HUES48 (cell line): Measurements from ENCODE around the gene ASZ1.

Experiments
- H3K27ac ChIP-seq: one replicate; pipeline ENCODE4 v1.7.0; 2013; ENCODE audit warnings: low read depth, low read length, inconsistent platforms
- H3K27me3 ChIP-seq: 2 replicates; pipeline ENCODE4 v1.6.1; 2013; ENCODE audit warnings: mild to moderate bottlenecking, low read length; ENCODE audit not compliant: control insufficient read depth, insufficient read depth
- H3K36me3 ChIP-seq: 2 replicates; pipeline ENCODE4 v1.6.1; 2013; ENCODE audit warnings: low read length; ENCODE audit not compliant: control insufficient read depth, insufficient read depth
- H3K4me1 ChIP-seq: 2 replicates; pipeline ENCODE4 v1.6.1; 2013; ENCODE audit warnings: mild to moderate bottlenecking, low read length; ENCODE audit not compliant: control insufficient read depth, insufficient read depth
- H3K4me3 ChIP-seq: 2 replicates; pipeline ENCODE4 v1.5.1; 2013; ENCODE audit warnings: mild to moderate bottlenecking, low read depth, low read length
- H3K9ac ChIP-seq: 2 replicates; pipeline ENCODE4 v1.6.1; 2013; ENCODE audit warnings: mild to moderate bottlenecking, low read depth, low read length, moderate library complexity
- H3K9me3 ChIP-seq: 2 replicates; pipeline ENCODE4 v1.6.1; 2013; ENCODE audit warnings: low read length; ENCODE audit not compliant: control insufficient read depth, insufficient read depth

The ASZ1 gene

DNA sequence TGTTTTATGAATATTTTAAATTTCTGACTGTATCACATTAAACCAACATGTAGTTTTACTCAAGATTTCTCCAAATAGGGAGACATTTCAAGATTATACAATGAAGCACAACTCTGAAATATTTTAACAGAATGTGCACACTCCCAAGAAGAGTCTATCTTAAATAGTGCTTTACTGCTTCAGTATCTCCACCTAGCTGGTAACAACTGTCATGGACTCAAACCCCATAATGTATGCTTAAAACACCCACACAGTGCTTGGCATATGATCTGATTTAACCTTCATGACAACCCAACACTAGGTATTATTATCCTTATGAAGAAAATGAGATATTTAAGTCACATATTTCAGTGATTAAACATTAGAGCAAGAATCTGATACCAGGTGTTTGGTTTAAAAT is 45.9 kb downstream of the ASZ1 start:
- Histone ChIP-seq H3K9ac (no peak overlapping the region), H3K9me3 (no peaks in the 10 kb centered on the region), H3K4me3 (no peak overlapping the region), H3K4me1 (no peaks in the 10 kb centered on the region), H3K27me3 (no peaks in the 10 kb centered on the region), H3K36me3 (no peaks in the 10 kb centered on the region), H3K27ac (no peak overlapping the region)

DNA sequence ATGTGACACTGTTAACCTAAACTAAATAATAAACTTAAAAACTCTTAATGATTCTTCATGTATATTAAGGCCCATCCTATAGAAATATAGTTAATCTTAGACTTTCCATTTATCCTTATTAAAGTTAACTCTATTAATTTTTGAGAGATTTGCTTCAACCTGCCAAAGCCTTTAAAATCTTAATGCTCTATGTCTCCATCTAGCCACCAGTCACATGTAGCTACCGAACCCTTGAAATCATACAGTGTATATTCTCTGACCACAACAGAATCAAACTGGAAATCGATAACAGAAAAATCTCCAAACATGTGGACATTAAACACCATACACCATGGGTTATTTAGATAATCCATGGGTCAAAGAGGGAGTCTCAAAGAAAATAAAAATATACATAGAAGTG is 51.9 kb downstream of the ASZ1 start:
- no peak overlapping the region for H3K4me3 ChIP-seq
- H3K9me3 ChIP-seq, result no peaks in the 10 kb centered on the region
- no peaks in the 10 kb centered on the region for H3K36me3 ChIP-seq
- no peak overlapping the region for H3K9ac ChIP-seq
- no peak overlapping the region for H3K27ac ChIP-seq
- no peaks in the 10 kb centered on the region for H3K4me1 ChIP-seq
- H3K27me3 ChIP-seq, result no peaks in the 10 kb centered on the region

DNA sequence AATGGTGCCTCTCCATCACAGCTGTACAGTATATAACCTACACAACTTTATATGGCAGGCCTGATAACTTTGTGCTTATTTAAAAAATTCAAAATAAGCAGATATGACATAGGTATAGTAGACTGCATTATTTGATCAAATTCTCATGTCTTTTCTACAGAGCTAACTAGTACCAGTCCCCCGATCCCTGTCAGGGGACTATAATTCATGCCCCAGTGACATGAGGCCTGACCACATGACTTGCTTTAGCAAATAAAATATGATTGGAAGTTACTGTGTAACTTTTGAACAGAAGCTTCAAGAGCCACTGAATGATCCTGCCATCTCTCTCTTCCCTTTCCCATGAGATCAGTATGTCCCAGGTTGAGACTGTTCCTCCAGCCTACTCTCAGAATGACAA is 55.2 kb downstream of the ASZ1 start:
- no peak overlapping the region for H3K27ac ChIP-seq
- H3K36me3 ChIP-seq, result no peaks in the 10 kb centered on the region
- no peaks in the 10 kb centered on the region for H3K4me1 ChIP-seq
- no peaks in the 10 kb centered on the region for H3K27me3 ChIP-seq
- H3K9me3 ChIP-seq, result no peaks in the 10 kb centered on the region
- no peak overlapping the region for H3K9ac ChIP-seq
- no peak overlapping the region for H3K4me3 ChIP-seq

DNA sequence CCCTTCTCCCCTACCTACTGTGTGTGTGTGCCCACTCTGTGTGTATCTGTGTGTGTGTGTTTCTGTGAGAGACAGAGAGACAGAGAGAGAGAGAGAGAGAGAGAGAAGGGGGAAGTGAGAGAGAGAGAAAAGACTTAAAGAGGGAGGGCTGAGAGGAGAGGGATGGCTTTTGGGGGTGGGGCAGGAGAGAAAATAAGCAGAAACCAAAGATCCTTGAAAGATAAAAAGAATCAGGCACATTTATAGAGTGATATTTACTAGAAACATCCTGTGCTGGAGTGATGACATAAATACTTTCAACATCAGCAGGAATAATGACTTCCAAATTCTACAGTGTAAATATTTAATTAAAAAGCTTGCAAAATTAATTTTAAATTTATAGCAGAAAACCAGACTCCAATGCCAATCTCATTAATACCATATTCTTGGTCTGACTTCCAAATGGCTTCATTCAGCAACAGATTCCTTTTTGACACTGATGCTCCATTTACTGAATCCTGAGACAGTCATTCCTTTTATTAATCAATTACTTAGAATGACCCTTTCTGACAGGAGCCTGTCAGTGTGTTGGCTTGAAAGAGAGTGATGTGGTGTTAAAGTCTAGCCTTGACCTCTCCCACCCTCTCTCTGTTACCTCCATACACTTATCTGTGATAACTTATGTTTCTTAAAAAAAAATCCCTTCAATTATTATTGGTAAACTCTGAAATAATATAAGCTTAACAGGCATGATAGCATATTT is 62.8 kb downstream of the ASZ1 start:
- no peaks in the 10 kb centered on the region for H3K9me3 ChIP-seq
- no peaks in the 10 kb centered on the region for H3K27me3 ChIP-seq
- H3K9ac ChIP-seq, result no peak overlapping the region
- H3K36me3 ChIP-seq, result no peaks in the 10 kb centered on the region
- peaks cover 4% of the 10 kb centered on the region; the same call in 1 of the 2 replicates for H3K4me1 ChIP-seq
- H3K4me3 ChIP-seq, result no peak overlapping the region
- no peak overlapping the region for H3K27ac ChIP-seq

DNA sequence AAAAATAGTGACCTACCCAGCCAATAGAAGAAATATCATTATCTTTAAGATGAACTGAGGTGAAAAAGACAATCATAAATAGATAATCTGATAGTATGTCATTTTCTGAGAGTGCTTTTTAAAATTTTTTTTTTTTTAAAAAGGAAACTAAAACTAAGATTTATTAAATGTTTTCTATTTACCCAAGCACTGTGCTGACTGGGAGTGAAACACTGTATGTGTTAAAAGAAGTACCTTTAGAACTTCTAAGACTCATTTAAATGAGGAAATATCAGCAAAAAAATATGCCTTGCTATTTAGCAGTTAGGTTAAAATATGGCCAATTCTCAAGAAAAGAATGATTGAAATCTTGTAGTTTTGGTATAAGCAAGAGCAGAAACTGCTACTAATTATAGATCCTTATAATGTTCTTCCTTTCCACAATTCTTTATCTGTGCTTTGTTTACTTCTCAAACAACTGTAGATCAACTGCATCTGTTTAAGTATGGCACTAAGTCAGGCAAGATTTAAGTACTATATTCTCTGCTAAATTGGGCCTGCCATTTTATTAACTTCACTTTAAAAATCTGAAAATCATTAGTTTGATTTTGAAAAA is 64.9 kb downstream of the ASZ1 start:
- no peaks in the 10 kb centered on the region for H3K9me3 ChIP-seq

DNA sequence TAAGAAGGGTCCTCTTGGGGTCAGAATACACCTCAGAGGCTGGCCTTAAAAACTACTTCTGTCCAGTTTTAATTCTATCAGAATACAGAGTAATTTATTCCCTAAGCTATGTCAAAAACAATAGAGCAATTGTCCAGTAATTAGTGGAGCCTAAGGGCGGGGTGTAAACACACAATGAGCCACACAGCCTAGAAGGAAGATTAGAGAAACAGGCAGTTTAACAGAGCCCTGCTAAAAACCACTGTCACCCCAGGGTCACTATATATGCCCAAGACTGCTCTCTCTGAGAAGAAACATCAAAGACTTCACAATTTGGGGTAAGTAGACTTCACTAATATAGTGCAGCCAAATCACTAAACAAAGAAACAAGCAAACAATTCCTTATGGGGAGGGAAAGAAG is 77.3 kb downstream of the ASZ1 start:
- no peaks in the 10 kb centered on the region for H3K4me1 ChIP-seq
- no peaks in the 10 kb centered on the region for H3K36me3 ChIP-seq
- H3K27me3 ChIP-seq, result no peaks in the 10 kb centered on the region
- H3K27ac ChIP-seq, result no peak overlapping the region
- no peaks in the 10 kb centered on the region for H3K9me3 ChIP-seq
- no peak overlapping the region for H3K9ac ChIP-seq
- H3K4me3 ChIP-seq, result no peak overlapping the region

More for the DNA sequence above, 64.9 kb downstream of the ASZ1 start:
- H3K4me3 ChIP-seq, result no peak overlapping the region
- no peaks in the 10 kb centered on the region for H3K27me3 ChIP-seq
- H3K36me3 ChIP-seq, result no peaks in the 10 kb centered on the region
- H3K9ac ChIP-seq, result no peak overlapping the region
- H3K4me1 ChIP-seq, result peaks cover 4% of the 10 kb centered on the region; the same call in 1 of the 2 replicates
- no peak overlapping the region for H3K27ac ChIP-seq

DNA sequence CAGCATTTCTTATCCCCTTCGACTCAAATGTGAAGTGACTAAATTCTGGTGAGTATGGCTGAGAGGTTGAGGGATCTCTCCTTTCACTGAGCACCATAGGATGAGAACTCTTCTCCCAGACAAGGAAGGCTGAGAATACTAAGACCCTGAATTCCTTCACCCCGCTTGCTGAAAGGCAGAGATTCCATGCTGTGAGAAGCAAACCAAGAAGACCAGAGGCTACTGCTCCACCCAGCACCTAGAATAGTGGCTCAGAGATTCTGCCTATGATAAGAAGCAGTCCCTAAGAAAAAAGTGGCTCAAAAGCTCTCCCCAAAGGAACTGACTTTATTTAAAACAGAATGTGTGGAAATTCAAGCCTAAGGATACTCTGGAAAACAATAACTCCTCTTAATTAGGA is 77.7 kb downstream of the ASZ1 start:
- no peaks in the 10 kb centered on the region for H3K4me1 ChIP-seq
- H3K4me3 ChIP-seq, result no peak overlapping the region
- H3K27ac ChIP-seq, result no peak overlapping the region
- H3K9ac ChIP-seq, result no peak overlapping the region
- H3K9me3 ChIP-seq, result no peaks in the 10 kb centered on the region
- H3K27me3 ChIP-seq, result no peaks in the 10 kb centered on the region
- no peaks in the 10 kb centered on the region for H3K36me3 ChIP-seq

DNA sequence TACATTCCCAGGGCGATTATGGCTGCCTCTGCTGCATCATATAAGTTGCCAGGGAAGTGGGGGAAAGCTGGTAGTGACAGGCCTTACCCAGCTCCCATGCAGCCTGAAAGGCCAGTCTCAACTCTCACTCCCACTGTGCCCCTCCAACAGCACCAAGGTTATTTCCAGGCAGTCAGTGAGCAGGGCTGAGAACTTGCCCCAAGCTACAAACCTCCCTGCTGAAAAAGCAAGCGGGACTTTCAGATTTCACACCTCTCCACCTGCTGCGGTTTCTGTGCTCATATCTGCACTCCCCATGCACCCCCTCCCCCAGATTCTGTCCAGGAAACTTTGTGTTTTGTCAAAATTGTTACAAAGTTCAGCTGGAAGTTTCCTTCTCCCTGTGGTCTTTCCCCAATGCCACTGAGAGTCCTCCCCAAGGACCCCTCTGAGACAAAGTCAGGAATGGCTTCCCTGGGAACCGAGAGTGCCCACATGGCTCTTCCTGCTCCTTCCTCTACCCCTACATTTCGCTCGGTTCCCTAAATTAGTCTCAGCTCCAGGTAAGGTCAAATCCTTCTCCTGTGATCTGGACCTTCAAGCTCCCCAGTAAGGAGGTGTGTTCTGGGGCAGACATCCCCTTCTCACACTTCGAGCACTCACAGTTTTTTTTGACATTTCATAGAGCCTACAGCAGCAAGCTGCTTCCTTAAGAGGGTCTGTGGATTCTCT is 79.2 kb downstream of the ASZ1 start:
- no peaks in the 10 kb centered on the region for H3K9me3 ChIP-seq
- H3K9ac ChIP-seq, result no peak overlapping the region
- no peak overlapping the region for H3K4me3 ChIP-seq
- no peaks in the 10 kb centered on the region for H3K27me3 ChIP-seq
- no peak overlapping the region for H3K27ac ChIP-seq
- no peaks in the 10 kb centered on the region for H3K36me3 ChIP-seq
- H3K4me1 ChIP-seq, result no peaks in the 10 kb centered on the region

DNA sequence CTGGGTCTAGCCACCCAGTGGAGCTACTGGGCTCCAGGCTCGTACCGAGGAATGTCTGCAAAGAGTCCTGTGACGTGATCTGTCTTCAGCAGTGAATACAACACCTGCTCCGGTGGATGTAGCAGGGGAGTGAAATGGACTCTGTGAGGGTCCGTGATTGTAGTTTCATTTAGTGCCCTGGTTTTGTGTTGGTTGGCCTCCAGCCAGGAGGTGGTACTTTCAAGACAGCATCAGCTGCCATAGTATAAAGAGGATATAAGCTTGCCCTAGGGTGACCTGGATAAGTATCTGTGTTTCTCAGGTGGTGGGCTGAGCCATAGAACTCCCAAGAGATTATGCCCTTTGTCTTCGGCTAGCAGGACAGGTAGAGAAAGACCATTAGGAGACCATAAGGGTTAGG is 79.8 kb downstream of the ASZ1 start:
- no peak overlapping the region for H3K27ac ChIP-seq
- no peaks in the 10 kb centered on the region for H3K9me3 ChIP-seq
- no peaks in the 10 kb centered on the region for H3K36me3 ChIP-seq
- H3K9ac ChIP-seq, result no peak overlapping the region
- no peaks in the 10 kb centered on the region for H3K27me3 ChIP-seq
- no peaks in the 10 kb centered on the region for H3K4me1 ChIP-seq
- no peak overlapping the region for H3K4me3 ChIP-seq

DNA sequence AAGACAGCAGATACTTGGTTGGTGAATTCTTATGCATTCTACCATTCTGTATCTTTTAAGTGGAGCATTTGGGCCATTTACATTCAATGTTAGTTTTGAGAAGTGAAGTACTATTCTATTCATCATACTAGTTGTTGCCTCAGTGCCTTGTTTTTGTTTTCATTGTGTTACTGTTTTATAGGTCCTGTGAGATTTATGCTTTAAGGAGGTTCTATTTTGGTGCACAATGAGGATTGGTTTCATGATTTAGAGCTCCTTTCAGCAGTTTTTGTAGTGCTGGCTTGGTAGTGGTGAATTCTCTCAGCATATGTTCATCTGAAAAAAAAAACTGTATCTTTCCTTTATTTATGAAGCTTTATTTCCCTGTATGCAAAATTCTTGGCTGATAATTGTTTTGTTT is 81.1 kb downstream of the ASZ1 start:
- no peaks in the 10 kb centered on the region for H3K9me3 ChIP-seq
- H3K4me3 ChIP-seq, result no peak overlapping the region
- no peaks in the 10 kb centered on the region for H3K4me1 ChIP-seq
- no peak overlapping the region for H3K27ac ChIP-seq
- no peaks in the 10 kb centered on the region for H3K27me3 ChIP-seq
- no peak overlapping the region for H3K9ac ChIP-seq
- H3K36me3 ChIP-seq, result no peaks in the 10 kb centered on the region

DNA sequence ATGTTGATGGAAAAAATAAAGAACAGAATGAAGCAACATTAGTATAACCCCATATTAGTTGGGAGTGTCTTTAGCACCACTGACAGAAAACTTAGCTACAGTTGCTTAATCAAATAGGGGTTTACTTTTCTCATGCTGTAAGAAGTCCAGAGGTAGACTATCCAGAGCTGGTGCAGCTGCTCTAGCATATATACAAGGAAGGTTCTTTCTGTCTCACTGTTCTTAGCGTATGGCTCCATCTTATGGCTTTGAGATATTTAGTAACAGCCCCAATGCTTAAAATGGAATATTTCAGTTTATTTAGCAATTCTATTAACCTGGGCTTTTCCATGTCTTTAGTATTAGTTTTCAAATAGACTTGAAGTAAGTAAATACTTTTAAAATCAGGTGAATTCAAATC is 89.3 kb downstream of the ASZ1 start:
- no peaks in the 10 kb centered on the region for H3K27me3 ChIP-seq
- H3K4me3 ChIP-seq, result no peak overlapping the region
- no peak overlapping the region for H3K27ac ChIP-seq
- H3K9me3 ChIP-seq, result no peaks in the 10 kb centered on the region
- H3K9ac ChIP-seq, result no peak overlapping the region
- H3K4me1 ChIP-seq, result no peaks in the 10 kb centered on the region
- H3K36me3 ChIP-seq, result no peaks in the 10 kb centered on the region
